ENCODE results near the gene KLHL18.
"Not testable (repeated sequence)": the region's sequence is repeated elsewhere in the genome, so short reads cannot be mapped to it uniquely, and the experiment has no call there.

Gene KLHL18

DNA sequence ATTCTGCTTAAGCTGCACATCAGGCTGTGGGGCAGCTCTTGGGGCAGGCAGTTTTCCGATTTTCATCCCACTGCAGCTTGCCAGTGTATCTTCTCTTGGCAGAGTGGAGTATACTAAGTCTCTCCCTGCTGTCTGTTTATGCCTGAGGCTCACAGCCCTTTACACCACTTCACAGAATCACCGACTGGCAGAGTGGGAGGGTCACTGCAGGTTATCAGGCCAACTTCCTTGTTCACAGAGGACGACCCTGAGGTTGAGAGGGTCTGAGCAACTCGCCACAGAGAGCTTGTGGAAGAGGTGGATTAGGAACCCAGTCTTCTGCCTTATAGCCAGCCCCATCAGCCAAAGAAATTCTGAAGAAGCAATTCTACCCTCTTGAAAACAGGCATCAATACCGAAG, 31.1 kb upstream of the KLHL18 start:
- Histone ChIP-seq H3K27ac (ENCODE audit: low read depth, low read length, severe bottlenecking) (no peak overlapping the region), H3K36me3 (ENCODE audit: control insufficient read depth, insufficient read depth, low read length) (no peaks in the 10 kb centered on the region), H3K4me3 (ENCODE audit: extremely low read depth, insufficient read depth, low read length, poor library complexity, severe bottlenecking) (no peak overlapping the region), H3K4me1 (ENCODE audit: control insufficient read depth, insufficient read depth, low read length, poor library complexity, severe bottlenecking) (no peaks in the 10 kb centered on the region), H3K9me3 (ENCODE audit: control insufficient read depth, low read length) (no peaks in the 10 kb centered on the region)
- 62 to 89% methylated on average over 2 to 3 of the region's 5 CpGs for WGBS, 2 experiments (ENCODE audit: insufficient coverage in 2 of 2)

DNA sequence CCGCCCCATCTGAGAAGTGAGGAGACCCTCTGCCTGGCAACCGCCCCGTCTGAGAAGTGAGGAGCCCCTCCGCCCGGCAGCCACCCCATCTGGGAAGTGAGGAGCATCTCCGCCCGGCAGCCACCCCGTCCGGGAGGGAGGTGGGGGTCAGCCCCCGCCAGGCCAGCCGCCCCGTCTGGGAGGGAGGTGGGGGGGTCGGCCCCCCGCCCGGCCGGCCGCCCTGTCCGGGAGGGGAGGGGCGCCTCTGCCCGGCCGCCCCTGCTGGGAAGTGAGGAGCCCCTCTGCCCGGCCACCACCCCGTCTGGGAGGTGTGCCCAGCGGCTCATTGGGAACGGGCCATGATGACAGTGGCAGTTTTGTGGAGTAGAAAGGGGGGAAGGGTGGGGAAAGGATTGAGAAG, 26.4 kb upstream of the KLHL18 start:
- H3K9me3 ChIP-seq (ENCODE audit: control insufficient read depth, low read length); H3K27ac ChIP-seq (ENCODE audit: low read depth, low read length, severe bottlenecking); H3K4me3 ChIP-seq (ENCODE audit: extremely low read depth, insufficient read depth, low read length, poor library complexity, severe bottlenecking); H3K36me3 ChIP-seq (ENCODE audit: control insufficient read depth, insufficient read depth, low read length); H3K4me1 ChIP-seq (ENCODE audit: control insufficient read depth, insufficient read depth, low read length, poor library complexity, severe bottlenecking): not testable (repeated sequence)
- 93 to 96% methylated on average over 5 to 12 of the region's 25 CpGs for WGBS, 2 experiments (ENCODE audit: insufficient coverage in 2 of 2)

DNA sequence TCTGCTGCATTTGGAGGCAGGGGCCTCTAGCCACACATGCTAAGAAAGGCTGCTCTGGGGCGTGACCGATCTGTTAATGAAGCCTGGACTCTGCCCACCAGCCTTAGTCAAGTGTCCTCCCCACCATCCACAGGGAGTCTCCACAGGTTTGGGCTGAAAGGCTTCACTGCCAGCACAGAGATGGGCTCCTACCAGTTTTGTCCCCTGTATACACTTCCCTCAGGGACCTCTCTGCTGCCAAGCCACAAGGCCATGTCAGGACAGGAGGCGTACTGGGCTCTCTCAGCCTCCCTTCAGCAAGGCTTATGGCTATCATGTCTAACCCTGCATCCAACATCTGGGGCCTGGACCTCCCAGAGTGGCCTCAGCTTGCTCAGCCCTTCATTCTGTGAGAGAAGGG, 23.6 kb upstream of the KLHL18 start:
- no peaks in the 10 kb centered on the region for H3K36me3 ChIP-seq (ENCODE audit: control insufficient read depth, insufficient read depth, low read length)
- no peak overlapping the region for H3K4me3 ChIP-seq (ENCODE audit: extremely low read depth, insufficient read depth, low read length, poor library complexity, severe bottlenecking)
- WGBS, 2 experiments (ENCODE audit: insufficient coverage in 2 of 2), result 92 to 94% methylated on average over 3 of the region's 3 CpGs
- H3K9me3 ChIP-seq (ENCODE audit: control insufficient read depth, low read length), result no peaks in the 10 kb centered on the region
- no peak overlapping the region for H3K27ac ChIP-seq (ENCODE audit: low read depth, low read length, severe bottlenecking)
- no peaks in the 10 kb centered on the region for H3K4me1 ChIP-seq (ENCODE audit: control insufficient read depth, insufficient read depth, low read length, poor library complexity, severe bottlenecking)

DNA sequence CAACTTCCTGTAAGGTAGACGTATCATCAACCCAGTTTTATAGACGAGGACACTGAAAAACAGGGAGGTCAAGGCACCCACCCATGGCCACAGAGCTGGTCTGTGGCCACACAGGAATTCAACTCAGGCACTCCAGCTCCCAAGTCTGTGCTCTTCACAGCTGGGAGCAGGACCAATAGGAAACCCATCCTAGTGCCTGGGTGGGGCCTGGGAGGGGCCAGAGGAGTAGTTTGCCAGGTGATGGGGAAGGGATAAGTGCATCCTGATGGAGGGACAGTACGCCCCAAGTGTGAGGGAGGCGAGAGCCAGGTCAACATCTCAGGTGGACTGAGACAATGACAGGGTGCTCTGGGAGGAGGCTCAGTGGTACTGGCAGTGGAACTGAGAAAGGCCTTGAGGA, 22.1 kb upstream of the KLHL18 start:
- Histone ChIP-seq H3K9me3 (ENCODE audit: control insufficient read depth, low read length) (no peaks in the 10 kb centered on the region), H3K36me3 (ENCODE audit: control insufficient read depth, insufficient read depth, low read length) (no peaks in the 10 kb centered on the region), H3K4me3 (ENCODE audit: extremely low read depth, insufficient read depth, low read length, poor library complexity, severe bottlenecking) (no peak overlapping the region), H3K27ac (ENCODE audit: low read depth, low read length, severe bottlenecking) (no peak overlapping the region), H3K4me1 (ENCODE audit: control insufficient read depth, insufficient read depth, low read length, poor library complexity, severe bottlenecking) (no peaks in the 10 kb centered on the region)
- 91 to 93% methylated on average over 4 of the region's 4 CpGs for WGBS, 2 experiments (ENCODE audit: insufficient coverage in 2 of 2)

DNA sequence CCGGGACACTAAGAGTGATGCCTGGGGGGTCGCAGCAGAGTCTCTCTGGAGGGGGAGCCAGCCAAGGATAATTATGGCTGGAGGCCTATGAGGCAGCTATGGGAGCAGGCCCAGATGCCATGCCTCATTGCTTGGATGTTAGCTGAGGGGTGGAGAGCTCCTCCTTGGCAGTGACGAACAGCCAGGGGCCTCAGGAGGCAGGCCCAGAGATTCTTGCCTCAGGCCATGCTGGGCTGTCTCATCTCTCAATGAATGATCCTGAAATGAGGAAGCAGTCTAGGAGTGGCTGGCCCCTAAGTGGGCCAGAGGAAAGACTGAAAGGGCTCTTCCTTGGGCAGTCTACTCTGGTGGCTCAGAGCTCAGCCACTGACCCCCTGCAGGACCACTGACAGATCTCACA, 21.4 kb upstream of the KLHL18 start:
- no peak overlapping the region for H3K27ac ChIP-seq (ENCODE audit: low read depth, low read length, severe bottlenecking)
- H3K36me3 ChIP-seq (ENCODE audit: control insufficient read depth, insufficient read depth, low read length), result no peaks in the 10 kb centered on the region
- H3K4me1 ChIP-seq (ENCODE audit: control insufficient read depth, insufficient read depth, low read length, poor library complexity, severe bottlenecking), result no peaks in the 10 kb centered on the region
- 86 to 90% methylated on average over 3 of the region's 3 CpGs for WGBS, 2 experiments (ENCODE audit: insufficient coverage in 2 of 2)
- no peak overlapping the region for H3K4me3 ChIP-seq (ENCODE audit: extremely low read depth, insufficient read depth, low read length, poor library complexity, severe bottlenecking)
- H3K9me3 ChIP-seq (ENCODE audit: control insufficient read depth, low read length), result no peaks in the 10 kb centered on the region

DNA sequence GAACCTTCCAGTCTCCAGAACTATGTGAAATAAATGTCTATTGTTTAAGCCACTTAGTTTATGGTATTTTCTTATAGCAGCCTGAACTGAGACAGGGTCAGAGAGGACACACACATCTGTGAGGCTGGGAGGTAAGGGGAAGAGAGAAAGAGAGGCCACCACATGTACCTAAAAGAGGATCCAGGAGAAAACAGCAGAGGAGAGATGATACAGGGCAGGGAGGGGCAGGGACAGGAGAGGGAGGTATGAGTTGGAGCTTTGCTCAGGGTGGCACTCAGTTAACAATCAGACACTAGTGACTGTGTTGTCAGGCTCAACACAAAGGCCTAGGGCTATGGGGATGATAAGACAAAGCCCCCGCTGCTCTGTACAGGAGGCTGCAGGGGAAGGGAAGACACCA, 17.7 kb upstream of the KLHL18 start:
- Histone ChIP-seq H3K36me3 (ENCODE audit: control insufficient read depth, insufficient read depth, low read length) (no peaks in the 10 kb centered on the region), H3K27ac (ENCODE audit: low read depth, low read length, severe bottlenecking) (no peak overlapping the region), H3K9me3 (ENCODE audit: control insufficient read depth, low read length) (no peaks in the 10 kb centered on the region), H3K4me3 (ENCODE audit: extremely low read depth, insufficient read depth, low read length, poor library complexity, severe bottlenecking) (no peak overlapping the region), H3K4me1 (ENCODE audit: control insufficient read depth, insufficient read depth, low read length, poor library complexity, severe bottlenecking) (peaks cover 12% of the 10 kb centered on the region)
- WGBS, 2 experiments (ENCODE audit: insufficient coverage in 2 of 2), result 100% methylated on average over 1 of the region's 1 CpG

DNA sequence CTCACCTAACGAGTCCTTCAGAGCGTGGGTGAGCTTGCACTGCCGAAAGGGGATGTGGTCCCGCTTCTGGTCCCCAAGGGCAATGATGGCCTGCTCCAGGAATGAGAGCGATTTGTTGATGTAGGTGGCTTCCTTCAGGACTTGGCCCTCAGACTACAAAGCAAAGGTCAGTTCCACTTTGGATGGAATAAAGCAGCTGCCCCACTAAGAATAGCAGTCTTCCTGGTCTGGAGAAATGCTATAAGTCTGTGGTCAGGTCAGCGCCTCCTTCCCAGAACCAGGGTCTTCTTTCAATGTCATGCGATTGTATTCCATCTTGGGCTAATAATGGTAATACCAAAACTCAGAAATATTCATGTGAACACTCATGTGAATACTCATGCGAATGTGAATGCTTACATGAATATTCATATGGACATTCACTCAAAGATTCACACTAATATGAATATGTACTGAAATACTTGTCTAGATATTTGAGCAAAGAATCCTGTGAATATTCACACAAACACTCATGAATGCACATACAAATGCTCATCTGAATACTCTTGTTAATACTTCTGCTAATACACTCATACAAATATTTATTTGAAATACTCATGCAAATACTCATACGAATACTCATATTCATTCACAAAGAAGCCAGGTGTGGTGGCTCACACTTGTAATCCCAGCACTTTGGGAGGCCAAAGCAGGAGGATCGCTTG, 16.9 kb upstream of the KLHL18 start:
- H3K4me3 ChIP-seq (ENCODE audit: extremely low read depth, insufficient read depth, low read length, poor library complexity, severe bottlenecking), result no peak overlapping the region
- H3K9me3 ChIP-seq (ENCODE audit: control insufficient read depth, low read length), result no peaks in the 10 kb centered on the region
- no peak overlapping the region for H3K27ac ChIP-seq (ENCODE audit: low read depth, low read length, severe bottlenecking)
- H3K4me1 ChIP-seq (ENCODE audit: control insufficient read depth, insufficient read depth, low read length, poor library complexity, severe bottlenecking), result peaks cover 12% of the 10 kb centered on the region
- H3K36me3 ChIP-seq (ENCODE audit: control insufficient read depth, insufficient read depth, low read length), result no peaks in the 10 kb centered on the region
- WGBS, 2 experiments (ENCODE audit: insufficient coverage in 2 of 2), result 85 to 93% methylated on average over 6 to 7 of the region's 10 CpGs

DNA sequence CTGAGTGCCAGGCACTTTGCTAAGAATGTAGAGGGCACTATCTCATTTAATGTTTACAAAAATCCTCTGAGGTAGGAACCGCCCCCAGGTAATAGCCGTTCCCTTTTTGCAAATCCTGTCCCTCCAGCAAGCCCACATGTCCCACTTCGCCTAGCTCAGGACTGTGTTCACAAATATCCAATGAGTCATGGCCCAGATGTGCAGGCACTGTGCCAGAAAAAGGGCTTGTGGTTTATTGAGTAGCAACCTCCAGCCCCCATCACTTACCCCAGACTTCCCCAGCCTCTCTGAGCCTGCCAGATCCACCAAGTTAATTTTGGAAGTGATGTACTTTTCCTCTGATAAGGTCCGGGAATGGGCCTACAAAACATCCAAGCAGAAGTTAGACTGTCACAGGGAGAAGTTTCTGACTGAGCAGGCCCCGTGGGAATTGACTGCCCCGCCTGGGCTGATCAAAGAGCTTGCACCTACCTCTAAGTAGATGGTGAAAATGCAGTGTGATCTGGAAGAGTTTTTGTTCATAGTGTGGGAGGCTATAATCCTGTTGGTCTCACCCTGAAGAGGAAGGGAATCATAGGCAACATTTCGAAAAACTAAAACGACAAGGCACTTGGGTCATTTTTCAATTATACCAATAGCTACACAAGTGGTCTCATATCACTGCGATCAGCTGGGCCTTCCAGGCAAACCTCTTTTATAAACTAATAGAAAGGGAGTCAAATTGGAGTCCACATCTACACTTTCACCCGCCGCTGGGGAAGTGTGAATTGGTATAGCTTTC, 15.8 kb upstream of the KLHL18 start:
- H3K4me3 ChIP-seq (ENCODE audit: extremely low read depth, insufficient read depth, low read length, poor library complexity, severe bottlenecking), result no peak overlapping the region
- no peaks in the 10 kb centered on the region for H3K36me3 ChIP-seq (ENCODE audit: control insufficient read depth, insufficient read depth, low read length)
- WGBS, 2 experiments (ENCODE audit: insufficient coverage in 2 of 2), result 90 to 94% methylated on average over 7 of the region's 11 CpGs
- peaks cover 12% of the 10 kb centered on the region for H3K4me1 ChIP-seq (ENCODE audit: control insufficient read depth, insufficient read depth, low read length, poor library complexity, severe bottlenecking)
- no peak overlapping the region for H3K27ac ChIP-seq (ENCODE audit: low read depth, low read length, severe bottlenecking)
- no peaks in the 10 kb centered on the region for H3K9me3 ChIP-seq (ENCODE audit: control insufficient read depth, low read length)

DNA sequence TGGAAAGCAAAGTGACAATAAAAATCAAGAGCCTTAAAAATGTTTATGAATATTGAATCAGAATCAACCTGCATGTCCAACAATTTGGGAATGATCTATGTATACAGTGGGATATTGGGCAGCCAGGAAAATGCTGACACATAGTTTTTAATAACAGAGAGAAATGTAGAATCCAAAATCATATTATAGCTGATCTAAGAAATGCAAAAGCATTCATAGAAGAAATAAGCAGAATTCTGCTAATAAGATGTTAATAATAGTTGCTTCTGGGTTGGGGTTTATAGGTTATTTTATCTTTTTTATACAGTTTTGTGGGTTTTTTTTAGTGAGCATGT, 15.3 kb upstream of the KLHL18 start:
- Histone ChIP-seq H3K9me3 (ENCODE audit: control insufficient read depth, low read length) (no peaks in the 10 kb centered on the region), H3K4me3 (ENCODE audit: extremely low read depth, insufficient read depth, low read length, poor library complexity, severe bottlenecking) (no peak overlapping the region), H3K27ac (ENCODE audit: low read depth, low read length, severe bottlenecking) (no peak overlapping the region), H3K4me1 (ENCODE audit: control insufficient read depth, insufficient read depth, low read length, poor library complexity, severe bottlenecking) (peaks cover 12% of the 10 kb centered on the region), H3K36me3 (ENCODE audit: control insufficient read depth, insufficient read depth, low read length) (no peaks in the 10 kb centered on the region)

DNA sequence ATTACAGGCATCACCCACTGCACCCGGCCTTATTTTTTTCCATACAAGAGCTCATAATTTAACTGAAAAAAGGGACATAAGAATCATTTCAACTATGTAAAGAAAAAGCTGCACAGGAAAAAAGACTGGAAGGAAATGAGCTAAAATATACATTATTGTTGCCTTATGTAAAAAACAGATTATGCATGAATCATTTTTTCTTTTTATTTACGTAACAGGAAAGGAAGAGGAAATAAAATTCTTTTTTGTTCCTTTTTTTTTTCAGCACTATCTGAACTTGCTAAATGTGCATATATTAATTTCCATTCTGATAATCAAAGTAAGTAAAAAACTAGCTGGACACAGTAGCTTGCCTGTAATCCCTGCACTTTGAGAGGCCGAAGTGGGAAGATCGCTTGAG, 12.2 kb upstream of the KLHL18 start:
- H3K9me3 ChIP-seq (ENCODE audit: control insufficient read depth, low read length), result no peaks in the 10 kb centered on the region
- no peaks in the 10 kb centered on the region for H3K36me3 ChIP-seq (ENCODE audit: control insufficient read depth, insufficient read depth, low read length)
- H3K4me3 ChIP-seq (ENCODE audit: extremely low read depth, insufficient read depth, low read length, poor library complexity, severe bottlenecking), result no peak overlapping the region
- peaks cover 12% of the 10 kb centered on the region for H3K4me1 ChIP-seq (ENCODE audit: control insufficient read depth, insufficient read depth, low read length, poor library complexity, severe bottlenecking)
- WGBS, 2 experiments (ENCODE audit: insufficient coverage in 2 of 2), result 100% methylated on average over 2 of the region's 4 CpGs; no CpG with 5 or more reads in 1 of the 2 experiments
- H3K27ac ChIP-seq (ENCODE audit: low read depth, low read length, severe bottlenecking), result no peak overlapping the region

DNA sequence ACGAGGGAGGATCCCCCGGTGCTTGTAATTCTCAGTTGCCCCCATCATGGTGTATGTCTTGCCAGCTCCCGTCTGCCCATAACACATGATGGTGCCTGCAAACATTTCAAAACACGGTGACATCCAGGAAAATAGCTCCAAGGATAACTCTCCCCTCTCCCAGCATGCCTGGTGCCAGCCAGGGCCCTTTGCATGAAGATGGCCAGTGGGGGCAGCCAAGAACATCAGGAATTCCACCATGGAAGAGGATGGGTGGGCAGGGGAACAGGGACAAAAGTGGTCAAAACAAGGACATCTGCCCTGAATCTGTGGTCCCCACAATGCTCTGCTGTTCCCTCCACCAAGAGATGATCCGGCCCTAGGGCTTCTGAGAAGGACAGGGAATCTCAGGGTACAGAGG, 9.2 kb upstream of the KLHL18 start:
- Histone ChIP-seq H3K4me3 (ENCODE audit: extremely low read depth, insufficient read depth, low read length, poor library complexity, severe bottlenecking) (no peak overlapping the region), H3K9me3 (ENCODE audit: control insufficient read depth, low read length) (no peaks in the 10 kb centered on the region), H3K36me3 (ENCODE audit: control insufficient read depth, insufficient read depth, low read length) (no peaks in the 10 kb centered on the region), H3K27ac (ENCODE audit: low read depth, low read length, severe bottlenecking) (no peak overlapping the region), H3K4me1 (ENCODE audit: control insufficient read depth, insufficient read depth, low read length, poor library complexity, severe bottlenecking) (no peaks in the 10 kb centered on the region)
- WGBS, 2 experiments (ENCODE audit: insufficient coverage in 2 of 2), result 93% methylated on average over 4 to 5 of the region's 5 CpGs

Data from mesodermal cell (in vitro differentiated cells).